IPS-18c (cell line): ENCODE data around the gene ABCA1.
"Not testable (repeated sequence)": the region's sequence is repeated elsewhere in the genome, so short reads cannot be mapped to it uniquely, and the experiment has no call there.

Experiments
- H3K4me3 ChIP-seq: 2 replicates; pipeline ENCODE4 v1.7.0; 2013; ENCODE audit warnings: low read depth, mild to moderate bottlenecking, low read length, moderate library complexity; ENCODE audit not compliant: insufficient read depth
- H3K9me3 ChIP-seq: one replicate; pipeline ENCODE4 v1.6.1; 2013; ENCODE audit warnings: mild to moderate bottlenecking, low read length, moderate library complexity; ENCODE audit not compliant: control insufficient read depth, insufficient read depth

Gene ABCA1

GRCh38 chr9:104864675-104865104 is 63.3 kb downstream of the ABCA1 start:
- Histone ChIP-seq H3K4me3 (no peak overlapping the region; the same call in 1 of the 2 replicates), H3K9me3 (no peaks in the 10 kb centered on the region)

GRCh38 chr9:104863180-104863883 is 64.6 kb downstream of the ABCA1 start:
- H3K4me3 ChIP-seq, result no peak overlapping the region
- no peaks in the 10 kb centered on the region for H3K9me3 ChIP-seq

- no peak overlapping the region for H3K4me3 ChIP-seq
- no peaks in the 10 kb centered on the region for H3K9me3 ChIP-seq
Measured at GRCh38 chr9:104861397-104861796, 66.6 kb downstream of the ABCA1 start.

- Histone ChIP-seq H3K4me3 (no peak overlapping the region), H3K9me3 (no peaks in the 10 kb centered on the region)
Measured at GRCh38 chr9:104860263-104860662, 67.7 kb downstream of the ABCA1 start.

- H3K4me3 ChIP-seq, result no peak overlapping the region
Measured at GRCh38 chr9:104858846-104859245, 69.1 kb downstream of the ABCA1 start.

GRCh38 chr9:104858271-104858670 is 69.7 kb downstream of the ABCA1 start:
- no peaks in the 10 kb centered on the region for H3K9me3 ChIP-seq

More at GRCh38 chr9:104858846-104859245, 69.1 kb downstream of the ABCA1 start:
- no peaks in the 10 kb centered on the region for H3K9me3 ChIP-seq

GRCh38 chr9:104856413-104856941 is 71.5 kb downstream of the ABCA1 start:
- no peak overlapping the region for H3K4me3 ChIP-seq

More at GRCh38 chr9:104858271-104858670, 69.7 kb downstream of the ABCA1 start:
- H3K4me3 ChIP-seq, result no peak overlapping the region

GRCh38 chr9:104855807-104856206 is 72.1 kb downstream of the ABCA1 start:
- Histone ChIP-seq H3K4me3 (no peak overlapping the region), H3K9me3 (no peaks in the 10 kb centered on the region)

More at GRCh38 chr9:104856413-104856941, 71.5 kb downstream of the ABCA1 start:
- no peaks in the 10 kb centered on the region for H3K9me3 ChIP-seq

GRCh38 chr9:104855258-104855657 is 72.7 kb downstream of the ABCA1 start:
- not testable (repeated sequence) for H3K9me3 ChIP-seq, H3K4me3 ChIP-seq

GRCh38 chr9:104854613-104855012 is 73.3 kb downstream of the ABCA1 start:
- Histone ChIP-seq H3K4me3 (no peak overlapping the region), H3K9me3 (no peaks in the 10 kb centered on the region)

GRCh38 chr9:104853683-104854082 is 74.3 kb downstream of the ABCA1 start:
- Histone ChIP-seq H3K9me3 (no peaks in the 10 kb centered on the region), H3K4me3 (no peak overlapping the region)

GRCh38 chr9:104853159-104853558 is 74.8 kb downstream of the ABCA1 start:
- Histone ChIP-seq H3K9me3 (no peaks in the 10 kb centered on the region), H3K4me3 (no peak overlapping the region)

- H3K4me3 ChIP-seq, result no peak overlapping the region
- H3K9me3 ChIP-seq, result no peaks in the 10 kb centered on the region
Measured at GRCh38 chr9:104851546-104851920, 76.4 kb downstream of the ABCA1 start.

- no peaks in the 10 kb centered on the region for H3K9me3 ChIP-seq
- no peak overlapping the region for H3K4me3 ChIP-seq
Measured at GRCh38 chr9:104850786-104851545, 77.0 kb downstream of the ABCA1 start.

GRCh38 chr9:104849023-104849422 is 78.9 kb downstream of the ABCA1 start:
- H3K4me3 ChIP-seq, result no peak overlapping the region
- H3K9me3 ChIP-seq, result no peaks in the 10 kb centered on the region

- H3K4me3 ChIP-seq, result no peak overlapping the region
- no peaks in the 10 kb centered on the region for H3K9me3 ChIP-seq
Measured at GRCh38 chr9:104844710-104845109, 83.2 kb downstream of the ABCA1 start.

GRCh38 chr9:104843644-104844240 is 84.2 kb downstream of the ABCA1 start:
- H3K9me3 ChIP-seq, result no peaks in the 10 kb centered on the region
- no peak overlapping the region for H3K4me3 ChIP-seq

GRCh38 chr9:104842698-104843097 is 85.3 kb downstream of the ABCA1 start:
- no peaks in the 10 kb centered on the region for H3K9me3 ChIP-seq
- H3K4me3 ChIP-seq, result no peak overlapping the region
